Measurements from ENCODE around the gene FBXL20. TPM values are rescaled to one million over a fixed set of nuclear protein-coding genes. Genes with fewer than 3 reads are reported as not detected.

The FBXL20 gene
- 7.2 to 11.1 TPM (median 9.9 TPM) in 5 replicates for total RNA-seq (2022; extraction: Qiagen RNA extraction; ENCODE audit: low read depth)

GRCh38 chr17:39401412-39402243 is at the start of gene FBXL20:
FBXL20 (minus strand) TSS chr17:39401626; CDS start chr17:39401402, 224 bp downstream.

GRCh38 chr17:39450847-39451581 is 49.6 kb upstream of the FBXL20 start, which contains the start of gene MED1:
MED1 (minus strand) TSS chr17:39451263; CDS start chr17:39451062, 201 bp downstream.

GRCh38 chr17:39225308-39225958 is 176.0 kb downstream of the FBXL20 start, which contains the start of gene STAC2:
STAC2 (minus strand) TSS chr17:39225945; CDS start chr17:39225502, 443 bp downstream.

Other genes with a start within 250 kb of the FBXL20 start
- gene PLXDC1, start 250.0 kb downstream of the FBXL20 start, total RNA-seq (2022; extraction: Qiagen RNA extraction; ENCODE audit: low read depth): 0.05 to 0.81 TPM (median 0.11 TPM) in 5 replicates
- not detected in 5 replicates for gene ARL5C, start 235.5 kb downstream of the FBXL20 start, total RNA-seq (2022; extraction: Qiagen RNA extraction; ENCODE audit: low read depth)
- 4.2 to 6.1 TPM (median 5.6 TPM) in 5 replicates for gene CACNB1, start 204.0 kb downstream of the FBXL20 start, total RNA-seq (2022; extraction: Qiagen RNA extraction; ENCODE audit: low read depth)
- 3,819 to 4,297 TPM (median 4,051 TPM) in 5 replicates for gene RPL19, start 201.3 kb downstream of the FBXL20 start, total RNA-seq (2022; extraction: Qiagen RNA extraction; ENCODE audit: low read depth)
- gene STAC2, start 175.7 kb downstream of the FBXL20 start, total RNA-seq (2022; extraction: Qiagen RNA extraction; ENCODE audit: low read depth): 0.09 to 0.22 TPM (median 0.14 TPM) in 5 replicates
- gene MED1, start 49.6 kb upstream of the FBXL20 start, total RNA-seq (2022; extraction: Qiagen RNA extraction; ENCODE audit: low read depth): 31.1 to 40.5 TPM (median 38.0 TPM) in 5 replicates
- 37.6 to 46.7 TPM (median 44.1 TPM) in 5 replicates for gene CDK12, start 59.9 kb upstream of the FBXL20 start, total RNA-seq (2022; extraction: Qiagen RNA extraction; ENCODE audit: low read depth)
- gene NEUROD2, start 206.3 kb upstream of the FBXL20 start, total RNA-seq (2022; extraction: Qiagen RNA extraction; ENCODE audit: low read depth): not detected in 5 replicates
- 0.18 TPM in 1 of 5 replicates, not detected in the others for gene PPP1R1B, start 225.3 kb upstream of the FBXL20 start, total RNA-seq (2022; extraction: Qiagen RNA extraction; ENCODE audit: low read depth)
- gene STARD3, start 235.5 kb upstream of the FBXL20 start, total RNA-seq (2022; extraction: Qiagen RNA extraction; ENCODE audit: low read depth): 49.8 to 64.8 TPM (median 57.2 TPM) in 5 replicates